PC-3 (cell line): ENCODE data around the gene FAM181B.

ENCODE experiments used
- CTCF ChIP-seq: fragments of 300-600 bp; sonication (generic); conservative IDR thresholded peaks from 2 replicates; pipeline ENCODE4 v1.5.1; 2017; ENCODE audit warnings: antibody characterized with exemption, low read depth, mild to moderate bottlenecking, low read length
- EZH2 ChIP-seq: fragments of 300-600 bp; sonication (generic); IDR thresholded peaks from one replicate; pipeline ENCODE4 v1.6.1; 2017; ENCODE audit warnings: antibody characterized with exemption, mild to moderate bottlenecking, low read length; ENCODE audit not compliant: unreplicated experiment
- EZH2phosphoT487 ChIP-seq: fragments of 300-600 bp; sonication (generic); IDR thresholded peaks from 2 replicates; pipeline ENCODE4 v1.6.1; 2018; ENCODE audit warnings: mild to moderate bottlenecking, antibody characterized with exemption, low read length, borderline replicate concordance

- TF ChIP-seq EZH2 (no peak), CTCF (no peak), EZH2phosphoT487 (no peak)
Measured at GRCh38 chr11:82692981-82693380, 40.7 kb downstream of the FAM181B start.
